Esophagus muscularis mucosa (tissue), 4 donors: ENCODE results near the gene CACNA2D3. TPM values are rescaled to one million over a fixed set of nuclear protein-coding genes. Genes with fewer than 3 reads are reported as not detected.

Experiments
- DNase-seq: peaks from one replicate; pipeline ENCODE4 v3.0.0-alpha.2; 2017; ENCODE audit errors: extremely low spot score
- H3K27ac ChIP-seq, 4 donors: fragments of 200-600 bp; sonication (generic); replicated peaks in 1 of 4; 1 replicate in 3 of 4; 2 replicates in 1 of 4; pipeline ENCODE4 v1.5.1; 2016 to 2019; ENCODE audit warnings: mild to moderate bottlenecking in 1 of 4
- H3K27me3 ChIP-seq, 4 donors: fragments of 200-600 bp; sonication (generic); one replicate each; pipeline versions ENCODE4 v1.5.1 to v1.6.0; 2016 to 2019
- H3K36me3 ChIP-seq, 4 donors: fragments of 200-600 bp; sonication (generic); one replicate each; pipeline ENCODE4 v1.5.1; 2016 to 2019
- H3K4me1 ChIP-seq, 4 donors: fragments of 200-600 bp; sonication (generic); one replicate each; pipeline ENCODE4 v1.5.1; 2016 to 2019
- H3K4me3 ChIP-seq, 4 donors: fragments of 200-600 bp; sonication (generic); 1 replicate in 2 of 4; 2 replicates in 2 of 4; pipeline ENCODE4 v1.5.1; 2016 to 2019; ENCODE audit warnings: mild to moderate bottlenecking in 4 of 4, moderate library complexity in 1 of 4
- H3K9me3 ChIP-seq, 4 donors: fragments of 200-600 bp; sonication (generic); 1 replicate in 3 of 4; 2 replicates in 1 of 4; pipeline ENCODE4 v1.5.1; 2016 to 2019
- EP300 ChIP-seq: sonication (generic); formaldehyde crosslinking; IDR thresholded peaks from one replicate; pipeline ENCODE4 v1.6.1; 2017; ENCODE audit warnings: antibody characterized with exemption
- POLR2A ChIP-seq: fragments of 450-650 bp; IDR thresholded peaks from one replicate; pipeline ENCODE4 v1.6.1; 2017; ENCODE audit warnings: antibody characterized with exemption, moderate library complexity, mild to moderate bottlenecking, low read depth
- POLR2AphosphoS5 ChIP-seq, 2 donors: sonication (generic); formaldehyde crosslinking; IDR thresholded peaks; one replicate each; pipeline ENCODE4 v1.6.1; 2017; ENCODE audit warnings: antibody characterized with exemption in 2 of 2
- WGBS: methylation state at CpG from one replicate; pipeline ENCODE4 v1.1.5; 2018; 5-methylcytosine and 5-hydroxymethylcytosine counted together
- intact Hi-C: fragments of 100-400 bp; cut with DNase I; formaldehyde crosslinking; loops from one replicate; pipeline ENCODE4 v1.15.1; 2023
- total RNA-seq, 4 donors: library from RNA; depleted of rRNA; stranded (reverse); fragments of >200 nt; gene quantifications; one replicate each; pipeline versions ENCODE4 v1.1.0 to v1.2.1, GENCODE V29; 2016
- TF ChIP-seq, protein P1 (sequence below), 3 experiments: fragments of 200-600 bp in 2 of 3; fragments of 450-650 bp in 1 of 3; sonication (generic) in 2 of 3; IDR thresholded peaks; one replicate each; pipeline ENCODE4 v1.5.1; 2017 to 2019; ENCODE audit warnings: antibody characterized with exemption in 3 of 3, mild to moderate bottlenecking in 2 of 3, moderate library complexity in 1 of 3

The CACNA2D3 gene
- total RNA-seq, 4 donors from 2014 or later = 2.5 to 6.3 (median 3.9) TPM

DNA sequence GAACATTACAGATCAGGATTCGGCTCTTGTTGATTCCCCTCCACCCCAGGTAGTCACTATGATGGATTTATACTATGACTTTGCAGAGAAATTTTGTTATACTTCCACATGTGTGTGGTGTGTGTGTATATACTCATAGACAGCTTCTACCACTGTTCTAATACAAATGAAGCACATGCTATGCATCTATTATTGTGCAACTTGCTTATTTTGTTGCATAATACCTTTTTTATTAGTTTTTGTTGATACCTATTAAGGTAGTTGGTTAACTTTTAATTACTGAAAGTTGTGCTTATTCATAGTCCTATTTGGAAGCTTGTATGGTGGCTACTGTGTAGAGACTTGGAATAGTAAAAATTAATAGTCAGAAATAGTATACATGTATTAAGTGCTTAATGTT is 140.6 kb downstream of the CACNA2D3 start:
- Histone ChIP-seq H3K36me3 (no peaks in the 10 kb centered on the region), H3K27ac (no peak overlapping the region), H3K4me1 (no peaks in the 10 kb centered on the region), H3K4me3 (no peak overlapping the region), H3K27me3 (no peaks in the 10 kb centered on the region), H3K9me3 (no peaks in the 10 kb centered on the region)
- intact Hi-C loops = no loop called here
- 60% methylated on average over 1 of the region's 1 CpG for WGBS
- DNase-seq = no peak
- TF ChIP-seq POLR2AphosphoS5 (IDR thresholded peaks at IDR 0.05) (no peak), EP300 (no peak), POLR2A (no peak)
- TF ChIP-seq, protein P1, sequence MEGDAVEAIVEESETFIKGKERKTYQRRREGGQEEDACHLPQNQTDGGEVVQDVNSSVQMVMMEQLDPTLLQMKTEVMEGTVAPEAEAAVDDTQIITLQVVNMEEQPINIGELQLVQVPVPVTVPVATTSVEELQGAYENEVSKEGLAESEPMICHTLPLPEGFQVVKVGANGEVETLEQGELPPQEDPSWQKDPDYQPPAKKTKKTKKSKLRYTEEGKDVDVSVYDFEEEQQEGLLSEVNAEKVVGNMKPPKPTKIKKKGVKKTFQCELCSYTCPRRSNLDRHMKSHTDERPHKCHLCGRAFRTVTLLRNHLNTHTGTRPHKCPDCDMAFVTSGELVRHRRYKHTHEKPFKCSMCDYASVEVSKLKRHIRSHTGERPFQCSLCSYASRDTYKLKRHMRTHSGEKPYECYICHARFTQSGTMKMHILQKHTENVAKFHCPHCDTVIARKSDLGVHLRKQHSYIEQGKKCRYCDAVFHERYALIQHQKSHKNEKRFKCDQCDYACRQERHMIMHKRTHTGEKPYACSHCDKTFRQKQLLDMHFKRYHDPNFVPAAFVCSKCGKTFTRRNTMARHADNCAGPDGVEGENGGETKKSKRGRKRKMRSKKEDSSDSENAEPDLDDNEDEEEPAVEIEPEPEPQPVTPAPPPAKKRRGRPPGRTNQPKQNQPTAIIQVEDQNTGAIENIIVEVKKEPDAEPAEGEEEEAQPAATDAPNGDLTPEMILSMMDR (IDR thresholded peaks at IDR 0.05) = no peak

DNA sequence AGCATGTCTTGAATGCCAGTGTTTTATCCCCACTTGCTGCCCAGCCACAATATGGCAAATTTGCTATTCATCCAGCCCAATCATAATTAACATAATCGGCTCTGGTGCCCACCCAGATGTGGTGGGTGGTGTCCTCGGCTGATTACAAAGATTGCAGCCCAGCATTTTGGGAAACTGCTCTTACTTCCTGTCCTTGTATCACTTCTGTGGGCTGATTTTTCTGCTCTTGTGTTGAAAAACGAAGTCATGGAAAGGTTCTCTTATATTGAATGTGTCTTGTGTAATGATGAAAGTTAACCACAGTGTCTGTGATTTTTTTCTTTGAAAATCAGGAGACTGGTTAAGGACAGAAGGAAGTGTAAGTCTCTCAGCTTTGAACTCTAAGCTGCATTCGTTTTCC is 141.7 kb downstream of the CACNA2D3 start:
- Histone ChIP-seq H3K9me3 (no peaks in the 10 kb centered on the region), H3K27me3 (no peaks in the 10 kb centered on the region), H3K27ac (no peak overlapping the region), H3K4me3 (no peak overlapping the region), H3K36me3 (no peaks in the 10 kb centered on the region), H3K4me1 (no peaks in the 10 kb centered on the region)
- intact Hi-C loops = no loop called here
- WGBS = 70% methylated on average over 4 of the region's 4 CpGs
- DNase-seq = no peak
- TF ChIP-seq POLR2AphosphoS5 (IDR thresholded peaks at IDR 0.05) (no peak), POLR2A (no peak), EP300 (no peak)
- TF ChIP-seq, protein P1 (IDR thresholded peaks at IDR 0.05) = no peak

DNA sequence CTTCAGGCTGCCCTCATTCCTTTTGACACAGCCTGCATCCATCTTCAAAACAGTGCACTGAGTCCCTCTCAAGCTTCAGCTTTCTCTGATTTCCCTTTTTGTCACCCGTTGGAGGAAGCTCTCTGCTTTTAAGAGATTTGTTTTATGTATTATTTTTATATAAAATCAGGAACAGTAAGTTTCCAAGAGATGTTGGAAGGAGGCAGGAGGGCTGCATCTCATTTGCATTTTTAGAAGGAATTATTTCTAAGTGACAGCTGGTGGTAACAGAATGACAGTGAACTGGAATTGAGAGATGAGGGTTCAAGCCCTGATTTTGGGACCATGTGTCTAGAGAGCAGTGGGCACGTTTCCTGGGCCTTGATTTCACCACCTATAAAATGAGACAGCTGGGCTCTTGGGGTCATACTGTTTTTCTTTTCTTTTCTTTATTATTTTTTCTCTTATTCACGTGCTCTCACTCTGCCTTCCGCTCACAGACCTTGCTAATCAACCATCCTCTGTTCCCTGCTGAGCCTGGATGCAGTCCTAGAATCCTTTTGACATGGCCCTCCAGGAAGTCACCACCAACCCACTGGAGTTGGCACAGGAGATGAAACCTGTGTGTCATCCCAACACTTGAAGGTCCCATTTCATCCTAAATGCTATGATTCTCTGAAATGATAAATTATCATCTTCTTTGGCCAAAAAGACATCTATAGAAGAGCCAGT is 148.6 kb downstream of the CACNA2D3 start:
- 54% methylated on average over 3 of the region's 4 CpGs for WGBS
- H3K36me3 ChIP-seq = no peaks in the 10 kb centered on the region

DNA sequence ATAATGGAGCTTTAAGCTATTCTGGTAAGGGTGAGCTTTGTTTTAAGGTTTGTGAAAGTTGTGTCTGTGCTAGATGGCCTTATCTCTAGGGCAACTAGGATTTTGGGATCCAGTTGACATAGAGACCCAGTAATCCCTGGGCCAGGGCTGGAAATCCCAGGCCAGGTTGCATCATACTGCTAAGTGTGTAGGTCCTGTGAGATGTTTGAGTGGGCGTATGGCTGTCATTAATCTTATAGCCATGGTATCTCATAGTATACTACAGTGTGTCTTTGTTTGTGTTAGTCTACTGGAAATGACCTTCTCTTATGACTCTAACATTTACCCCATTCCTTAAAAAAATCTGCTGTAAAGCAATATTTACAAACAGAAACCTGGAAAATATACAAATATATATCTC is 151.4 kb downstream of the CACNA2D3 start:
- no peaks in the 10 kb centered on the region for H3K9me3 ChIP-seq
- no peak for DNase-seq
- WGBS = 91% methylated on average over 1 of the region's 1 CpG
- H3K36me3 ChIP-seq = no peaks in the 10 kb centered on the region
- no peaks in the 10 kb centered on the region for H3K4me1 ChIP-seq
- no peak overlapping the region for H3K27ac ChIP-seq
- intact Hi-C loops = no loop called here
- H3K4me3 ChIP-seq = no peak overlapping the region
- TF ChIP-seq POLR2A = no peak
- TF ChIP-seq, protein P1 (IDR thresholded peaks at IDR 0.05) = no peak
- no peak for TF ChIP-seq POLR2AphosphoS5 (IDR thresholded peaks at IDR 0.05)
- TF ChIP-seq EP300 = no peak
- no peaks in the 10 kb centered on the region for H3K27me3 ChIP-seq

More for the DNA sequence above, 148.6 kb downstream of the CACNA2D3 start:
- Histone ChIP-seq H3K4me3 (no peak overlapping the region), H3K4me1 (no peaks in the 10 kb centered on the region), H3K9me3 (no peaks in the 10 kb centered on the region), H3K27ac (no peak overlapping the region), H3K27me3 (no peaks in the 10 kb centered on the region)
- no peak for DNase-seq
- intact Hi-C loops = no loop called here
- TF ChIP-seq EP300 (no peak), POLR2AphosphoS5 (IDR thresholded peaks at IDR 0.05) (no peak), POLR2A (no peak)
- TF ChIP-seq, protein P1 (IDR thresholded peaks at IDR 0.05) = no peak

DNA sequence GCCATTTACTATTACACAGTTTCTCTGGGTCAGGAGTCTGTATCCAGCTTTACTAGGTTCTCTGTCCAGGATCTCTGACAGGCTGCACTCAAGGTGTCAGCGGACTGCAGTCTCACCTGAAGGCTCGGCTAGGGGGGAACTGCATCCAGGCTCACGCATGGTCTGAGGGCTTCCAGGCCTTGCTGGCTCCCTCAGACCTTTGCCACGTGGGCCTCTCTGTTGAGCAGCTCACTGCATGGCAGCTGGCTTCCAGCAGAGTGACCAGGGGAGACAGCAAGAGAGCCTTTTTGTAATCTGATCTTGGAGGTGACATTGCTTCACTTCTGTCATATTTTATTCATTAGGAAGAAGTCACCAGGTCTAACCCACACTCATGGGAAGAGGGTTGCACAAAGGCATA is 152.3 kb downstream of the CACNA2D3 start:
- TF ChIP-seq, protein P1 (IDR thresholded peaks at IDR 0.05) = no peak
- TF ChIP-seq POLR2AphosphoS5 (IDR thresholded peaks at IDR 0.05) (no peak), EP300 (no peak), POLR2A (no peak)
- no peaks in the 10 kb centered on the region for H3K36me3 ChIP-seq
- intact Hi-C loops = no loop called here
- H3K4me3 ChIP-seq = no peak overlapping the region
- WGBS = 77% methylated on average over 4 of the region's 4 CpGs
- H3K9me3 ChIP-seq = no peaks in the 10 kb centered on the region
- H3K4me1 ChIP-seq = no peaks in the 10 kb centered on the region
- H3K27me3 ChIP-seq = no peaks in the 10 kb centered on the region
- H3K27ac ChIP-seq = no peak overlapping the region
- no peak for DNase-seq
